T-helper 2 cell treated with Interferon-gamma antibody and Interleukin-4, amounts not matched to agents 5 μg/mL and 100 μg/mL, for 36 hours (primary cell): ENCODE results near the gene FAM3B.

Source experiments
- DNase-seq: peaks from one replicate; pipeline ENCODE4 v3.0.0; 2021; ENCODE audit warnings: low spot score
- H3K27ac Mint-ChIP-seq: one replicate; pipeline ENCODE4 v1.8.0; 2021; ENCODE audit warnings: mild to moderate bottlenecking, mixed read lengths
- H3K27me3 Mint-ChIP-seq: one replicate; pipeline ENCODE4 v1.8.0; 2021; ENCODE audit warnings: low read depth, mixed read lengths
- H3K36me3 Mint-ChIP-seq: one replicate; pipeline ENCODE4 v1.8.0; 2021; ENCODE audit warnings: low read depth, mixed read lengths
- H3K4me1 Mint-ChIP-seq: one replicate; pipeline ENCODE4 v1.8.0; 2021; ENCODE audit warnings: low read depth, mixed read lengths
- H3K4me3 Mint-ChIP-seq: one replicate; pipeline ENCODE4 v1.8.0; 2022; ENCODE audit warnings: mild to moderate bottlenecking, moderate library complexity, mixed read lengths
- H3K9me3 Mint-ChIP-seq: one replicate; pipeline ENCODE4 v1.8.0; 2021; ENCODE audit warnings: mixed read lengths

The FAM3B gene

GRCh38 chr21:41316200-41317062 is at the start of gene FAM3B:
TSS of gene FAM3B (plus strand) at chr21:41316801. CDS start at chr21:41316880, 79 bp downstream.
- Mint-ChIP-seq H3K27me3 (peaks cover 64% of the 10 kb centered on the region), H3K27ac (no peak within 1 kb of the TSS), H3K9me3 (no peaks in the 10 kb centered on the region)

DNA sequence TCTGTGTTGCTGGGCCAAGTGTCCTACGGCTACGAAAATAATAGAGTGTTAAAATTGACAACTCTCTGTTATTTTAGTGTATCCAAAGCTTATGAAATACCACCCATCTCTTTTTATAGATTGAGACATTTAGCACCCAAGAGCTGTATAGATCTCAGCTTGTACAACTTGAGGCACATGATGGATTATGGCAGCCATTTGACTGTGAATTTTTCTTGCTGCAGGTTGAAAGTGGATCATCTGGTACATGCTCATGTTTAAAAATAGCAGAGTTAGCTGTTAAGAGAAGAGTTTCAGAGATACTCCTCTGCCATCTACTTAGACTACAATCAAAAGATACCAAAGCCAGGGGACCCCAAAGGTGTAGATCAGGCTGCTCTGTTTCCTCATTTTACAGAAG is 49.3 kb upstream of the FAM3B start:
- DNase-seq: no peak
- Mint-ChIP-seq H3K4me3 (no peak overlapping the region), H3K27me3 (peaks cover 6% of the 10 kb centered on the region), H3K9me3 (peaks cover 3% of the 10 kb centered on the region), H3K36me3 (no peaks in the 10 kb centered on the region), H3K4me1 (no peaks in the 10 kb centered on the region), H3K27ac (no peak overlapping the region)

More at GRCh38 chr21:41316200-41317062, at the start of gene FAM3B:
- H3K4me3 Mint-ChIP-seq: no peak within 1 kb of the TSS
- peaks cover 2% of the 10 kb centered on the region for H3K4me1 Mint-ChIP-seq
- no peaks in the 10 kb centered on the region for H3K36me3 Mint-ChIP-seq
- no peak for DNase-seq

- no peak overlapping the region for H3K27ac Mint-ChIP-seq
- H3K4me3 Mint-ChIP-seq: no peak overlapping the region
- H3K4me1 Mint-ChIP-seq: no peaks in the 10 kb centered on the region
- H3K27me3 Mint-ChIP-seq: peaks cover 6% of the 10 kb centered on the region
- peaks cover 9% of the 10 kb centered on the region for H3K9me3 Mint-ChIP-seq
- DNase-seq: no peak
- H3K36me3 Mint-ChIP-seq: no peaks in the 10 kb centered on the region
These were observed 47.1 kb upstream of the FAM3B start for GRCh38 chr21:41269535-41269934.

DNA sequence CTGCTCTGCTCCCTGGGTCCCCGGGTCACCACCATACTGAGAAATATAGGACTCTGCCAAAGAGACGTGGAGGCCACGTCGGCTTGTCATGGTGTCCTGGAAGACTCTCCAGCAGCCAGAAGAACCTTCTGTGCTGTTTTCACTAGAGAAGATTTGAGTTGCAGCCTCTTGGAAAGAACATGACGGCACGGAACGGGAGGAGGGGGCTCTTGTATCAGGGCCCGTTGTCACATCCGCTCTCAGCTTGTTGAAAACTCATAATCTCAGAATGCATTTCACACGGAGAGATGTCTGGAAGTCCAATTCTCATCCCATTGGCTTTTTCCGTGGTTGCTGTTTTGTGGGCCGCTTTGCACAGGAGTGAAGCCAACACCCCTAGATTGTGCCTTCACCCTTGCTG is 39.4 kb upstream of the FAM3B start:
- no peaks in the 10 kb centered on the region for H3K4me1 Mint-ChIP-seq
- no peak overlapping the region for H3K4me3 Mint-ChIP-seq
- peaks cover 7% of the 10 kb centered on the region for H3K9me3 Mint-ChIP-seq
- H3K27me3 Mint-ChIP-seq: peaks cover 2% of the 10 kb centered on the region
- DNase-seq: no peak
- no peak overlapping the region for H3K27ac Mint-ChIP-seq
- no peaks in the 10 kb centered on the region for H3K36me3 Mint-ChIP-seq

DNA sequence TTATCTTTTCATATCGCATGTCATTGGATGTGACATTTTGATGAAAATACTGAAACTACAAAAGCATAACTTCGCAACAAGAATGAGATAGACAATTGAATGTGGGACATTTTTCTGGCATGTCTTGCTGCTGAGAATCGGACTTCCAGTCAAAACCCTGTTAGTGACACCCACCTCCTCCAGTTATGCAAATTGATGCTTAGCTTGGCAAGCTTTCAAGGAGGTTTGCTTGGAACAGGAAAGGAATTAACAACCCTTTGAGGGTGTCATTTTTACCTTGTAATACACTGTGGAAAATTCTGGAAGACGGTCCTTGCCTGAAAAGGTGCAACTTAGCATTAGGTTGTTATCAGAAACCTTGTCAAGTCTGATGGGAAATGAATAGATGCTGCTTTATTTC is 38.8 kb upstream of the FAM3B start:
- no peaks in the 10 kb centered on the region for H3K4me1 Mint-ChIP-seq
- peaks cover 4% of the 10 kb centered on the region for H3K27me3 Mint-ChIP-seq
- no peak overlapping the region for H3K27ac Mint-ChIP-seq
- peaks cover 1% of the 10 kb centered on the region for H3K9me3 Mint-ChIP-seq
- H3K4me3 Mint-ChIP-seq: no peak overlapping the region
- H3K36me3 Mint-ChIP-seq: no peaks in the 10 kb centered on the region
- no peak for DNase-seq

DNA sequence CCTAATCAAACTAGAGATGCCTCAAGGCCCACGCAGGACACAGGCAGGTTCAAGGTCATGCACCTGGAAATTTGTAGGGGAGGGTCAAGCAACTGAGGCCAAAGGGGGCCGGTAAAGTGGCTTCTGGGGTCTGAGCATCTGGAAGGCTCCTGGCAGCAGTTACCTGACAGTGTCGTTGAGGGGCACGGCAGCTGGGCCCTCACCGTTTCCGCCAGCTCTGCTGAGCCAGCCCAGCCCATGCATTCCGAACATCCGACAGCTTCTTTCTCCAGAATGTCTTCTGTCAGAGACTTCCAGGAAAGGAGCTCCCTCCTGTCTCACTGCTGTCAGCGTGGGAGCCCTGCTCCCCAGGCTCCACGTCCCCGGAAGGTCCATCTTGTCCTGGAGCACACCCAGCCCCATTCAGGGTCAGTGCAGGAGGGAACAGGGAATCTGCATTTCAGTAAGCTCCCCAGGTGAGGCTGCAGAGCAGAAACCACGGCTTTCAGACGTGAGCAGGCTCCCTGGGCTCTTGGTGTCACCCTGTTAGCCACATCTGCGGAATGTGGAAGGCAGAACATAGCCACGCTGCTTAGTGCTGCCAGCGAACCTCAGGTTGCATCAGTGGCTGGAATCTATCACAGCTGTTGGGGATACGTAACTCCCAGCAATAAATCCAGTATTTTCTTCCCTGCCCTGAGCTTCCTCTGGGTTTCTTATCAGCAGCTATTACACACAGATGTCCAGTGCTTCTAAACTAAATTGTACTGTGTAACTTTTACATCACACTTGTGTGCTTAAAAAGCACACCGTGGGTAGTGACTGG is 36.3 kb upstream of the FAM3B start:
- H3K9me3 Mint-ChIP-seq: no peaks in the 10 kb centered on the region
- H3K4me3 Mint-ChIP-seq: no peak overlapping the region
- DNase-seq: no peak
- H3K27me3 Mint-ChIP-seq: peaks cover 16% of the 10 kb centered on the region
- H3K4me1 Mint-ChIP-seq: no peaks in the 10 kb centered on the region
- H3K27ac Mint-ChIP-seq: no peak overlapping the region
- no peaks in the 10 kb centered on the region for H3K36me3 Mint-ChIP-seq

- no peaks in the 10 kb centered on the region for H3K9me3 Mint-ChIP-seq
- H3K36me3 Mint-ChIP-seq: no peaks in the 10 kb centered on the region
- H3K27ac Mint-ChIP-seq: no peak overlapping the region
- H3K4me3 Mint-ChIP-seq: no peak overlapping the region
- H3K27me3 Mint-ChIP-seq: peaks cover 24% of the 10 kb centered on the region
- no peak for DNase-seq
- no peaks in the 10 kb centered on the region for H3K4me1 Mint-ChIP-seq
These were observed 34.2 kb upstream of the FAM3B start for GRCh38 chr21:41282412-41282811.

- H3K9me3 Mint-ChIP-seq: no peaks in the 10 kb centered on the region
- H3K27me3 Mint-ChIP-seq: peaks cover 28% of the 10 kb centered on the region
- no peaks in the 10 kb centered on the region for H3K36me3 Mint-ChIP-seq
- no peak overlapping the region for H3K4me3 Mint-ChIP-seq
- no peak overlapping the region for H3K27ac Mint-ChIP-seq
- peak; percentile 26 for DNase-seq
- H3K4me1 Mint-ChIP-seq: no peaks in the 10 kb centered on the region
These were observed 33.3 kb upstream of the FAM3B start for GRCh38 chr21:41283211-41283818.

- no peaks in the 10 kb centered on the region for H3K36me3 Mint-ChIP-seq
- no peaks in the 10 kb centered on the region for H3K9me3 Mint-ChIP-seq
- no peak overlapping the region for H3K4me3 Mint-ChIP-seq
- H3K27ac Mint-ChIP-seq: no peak overlapping the region
- H3K27me3 Mint-ChIP-seq: peaks cover 37% of the 10 kb centered on the region
- H3K4me1 Mint-ChIP-seq: peaks cover 3% of the 10 kb centered on the region
- DNase-seq: no peak
These were observed 27.2 kb upstream of the FAM3B start for GRCh38 chr21:41289431-41289830.

DNA sequence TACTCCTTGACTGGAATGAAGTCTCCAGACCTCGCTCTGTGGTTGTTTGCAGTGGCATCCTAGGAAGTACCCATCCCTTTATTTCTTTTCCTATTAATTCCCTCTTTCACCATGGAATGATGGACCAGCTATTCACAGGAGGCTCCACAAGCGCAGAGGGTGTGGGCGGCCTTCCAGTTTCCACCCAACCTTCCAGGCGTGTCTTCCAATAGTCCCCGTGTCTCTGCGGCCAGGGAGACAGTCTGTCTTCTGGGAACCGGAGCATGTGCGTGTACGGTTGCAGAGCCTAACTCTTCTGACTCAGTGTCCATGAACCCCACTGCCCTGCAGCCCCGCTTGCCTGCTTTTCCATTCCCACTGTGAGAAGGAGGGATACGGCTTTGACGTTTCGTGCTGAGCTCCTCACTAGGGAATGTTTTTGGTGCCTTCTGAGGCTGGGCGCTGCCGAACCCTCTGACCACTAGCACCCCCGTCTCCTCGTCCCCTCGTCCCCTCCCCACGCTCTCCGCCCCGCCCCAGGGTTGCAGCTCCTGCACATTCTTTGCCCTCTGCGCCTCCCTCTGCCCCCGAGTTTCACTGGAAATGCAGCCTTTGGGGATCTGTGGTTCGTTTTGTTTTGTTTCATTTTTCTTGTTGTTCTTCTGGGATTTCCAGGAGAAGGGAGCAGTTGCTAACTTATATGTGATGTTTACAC is 26.3 kb upstream of the FAM3B start:
- Mint-ChIP-seq H3K4me3 (no peak overlapping the region), H3K9me3 (no peaks in the 10 kb centered on the region), H3K27me3 (peaks cover 34% of the 10 kb centered on the region), H3K27ac (no peak overlapping the region), H3K36me3 (no peaks in the 10 kb centered on the region), H3K4me1 (peaks cover 3% of the 10 kb centered on the region)
- DNase-seq: no peak

- DNase-seq: no peak
- Mint-ChIP-seq H3K4me3 (no peak overlapping the region), H3K4me1 (peaks cover 3% of the 10 kb centered on the region), H3K27me3 (peaks cover 21% of the 10 kb centered on the region), H3K9me3 (no peaks in the 10 kb centered on the region), H3K36me3 (no peaks in the 10 kb centered on the region), H3K27ac (no peak overlapping the region)
These were observed 21.9 kb upstream of the FAM3B start for GRCh38 chr21:41294548-41295231.

- Mint-ChIP-seq H3K9me3 (no peaks in the 10 kb centered on the region), H3K27me3 (peaks cover 12% of the 10 kb centered on the region), H3K36me3 (no peaks in the 10 kb centered on the region), H3K4me1 (peaks cover 3% of the 10 kb centered on the region), H3K4me3 (no peak overlapping the region), H3K27ac (no peak overlapping the region)
- no peak for DNase-seq
These were observed 20.8 kb upstream of the FAM3B start for GRCh38 chr21:41295721-41296254.

DNA sequence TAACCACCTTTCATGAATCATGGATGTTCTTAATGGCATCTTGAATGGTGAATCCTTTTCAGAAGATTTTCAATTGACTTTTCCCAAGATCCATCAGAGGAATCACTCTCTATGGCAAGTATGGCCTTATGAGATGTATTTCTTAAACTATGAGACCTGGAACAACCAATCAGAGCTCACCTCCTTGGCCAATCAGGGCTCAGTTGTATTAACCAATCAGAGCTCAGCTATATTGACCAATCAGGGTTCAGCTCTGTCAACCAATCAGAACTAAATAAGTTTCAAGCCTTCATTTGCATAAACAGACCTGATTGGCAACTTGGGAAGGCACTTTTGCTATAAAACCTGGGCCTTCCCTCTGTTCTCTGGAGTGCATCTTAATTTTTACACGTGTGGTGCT is 13.6 kb upstream of the FAM3B start:
- Mint-ChIP-seq H3K4me3 (no peak overlapping the region), H3K4me1 (no peaks in the 10 kb centered on the region), H3K9me3 (peaks cover 3% of the 10 kb centered on the region), H3K27me3 (peaks cover 9% of the 10 kb centered on the region), H3K27ac (no peak overlapping the region), H3K36me3 (no peaks in the 10 kb centered on the region)
- DNase-seq: no peak
